Bronchial epithelial cell (primary cell): ENCODE measurements around the gene ZNF581. TPM values are rescaled to one million over a fixed set of nuclear protein-coding genes. Genes with fewer than 3 reads are reported as not detected.

Experiments used
- DNase-seq: peaks from one replicate; pipeline ENCODE4 v3.0.0-alpha.2; 2010; ENCODE audit warnings: low read depth
- FAIRE-seq: peaks from 2 replicates; lab custom pipeline; 2011; peaks lifted over from hg19 to GRCh38; lab: Jason Lieb, UNC
- H3K27me3 ChIP-seq: 2 replicates; pipeline ENCODE4 v1.5.1; 2011; ENCODE audit warnings: low read length; ENCODE audit not compliant: control insufficient read depth, insufficient read depth
- H3K36me3 ChIP-seq: 2 replicates; pipeline ENCODE4 v1.5.1; 2011; ENCODE audit warnings: low read length; ENCODE audit not compliant: control insufficient read depth, insufficient read depth
- H3K4me3 ChIP-seq: 2 replicates; pipeline ENCODE4 v1.5.1; 2011; ENCODE audit warnings: mild to moderate bottlenecking, low read depth, low read length, control low read depth
- CTCF ChIP-seq: IDR thresholded peaks from 2 replicates; pipeline ENCODE4 v1.5.1; 2011; ENCODE audit warnings: mild to moderate bottlenecking, moderate library complexity, low read length, control low read depth, inconsistent platforms; ENCODE audit not compliant: insufficient read depth, severe bottlenecking
- total RNA-seq: library from RNA; depleted of rRNA; stranded (reverse); fragments of >200 nt; gene quantifications from 2 replicates; pipeline ENCODE4 v1.2.1, GENCODE V29; 2014

ZNF581 gene
- total RNA-seq, 1 donor from 2014 or later, result 19.2 TPM

GRCh38 chr19:55673465-55673864 lies 30.0 kb downstream of the ZNF581 start:
- FAIRE-seq, result no peak
- no peak overlapping the region for H3K4me3 ChIP-seq
- DNase-seq, result no peak
- peaks cover 30% of the 10 kb centered on the region for H3K36me3 ChIP-seq
- H3K27me3 ChIP-seq, result no peaks in the 10 kb centered on the region
- TF ChIP-seq CTCF, result no peak

DNA sequence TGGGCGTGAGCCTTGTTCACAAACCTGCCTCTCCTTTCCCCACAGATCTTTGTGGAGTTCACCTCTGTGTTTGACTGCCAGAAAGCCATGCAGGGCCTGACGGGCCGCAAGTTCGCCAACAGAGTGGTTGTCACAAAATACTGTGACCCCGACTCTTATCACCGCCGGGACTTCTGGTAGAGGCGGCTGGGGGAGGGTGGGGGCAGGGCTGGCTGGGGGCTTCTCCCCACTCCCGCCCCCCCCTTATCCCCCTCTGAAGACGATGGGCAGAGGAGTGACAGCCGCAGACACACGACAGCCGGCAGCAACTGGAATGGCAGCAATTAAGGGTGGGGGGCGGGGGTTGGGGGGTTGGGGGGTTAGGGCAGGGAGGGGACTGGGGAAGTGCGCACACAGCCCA lies 30.4 kb downstream of the ZNF581 start:
- no peak for TF ChIP-seq CTCF
- H3K4me3 ChIP-seq, result no peak overlapping the region
- no peak for FAIRE-seq

GRCh38 chr19:55674459-55674840 lies 31.0 kb downstream of the ZNF581 start:
- peak overlapping the region; percentile 79 for H3K4me3 ChIP-seq
- H3K27me3 ChIP-seq, result no peaks in the 10 kb centered on the region
- peaks cover 30% of the 10 kb centered on the region for H3K36me3 ChIP-seq
- no peak for FAIRE-seq
- no peak for TF ChIP-seq CTCF
- DNase-seq, result no peak

More for the DNA sequence above, 30.4 kb downstream of the ZNF581 start:
- Histone ChIP-seq H3K27me3 (no peaks in the 10 kb centered on the region), H3K36me3 (peaks cover 30% of the 10 kb centered on the region)
- DNase-seq, result no peak

GRCh38 chr19:55674841-55675660 lies 31.6 kb downstream of the ZNF581 start, which contains the start of gene EPN1:
Gene EPN1 (plus strand): TSS chr19:55675226. CDS start chr19:55678628, 3,402 bp downstream.
- no peak for TF ChIP-seq CTCF
- DNase-seq (peak; percentile 86), FAIRE-seq (no peak)
- peak within 1 kb of the TSS; percentile 79 for H3K4me3 ChIP-seq
- H3K36me3 ChIP-seq, result peaks cover 25% of the 10 kb centered on the region
- no peaks in the 10 kb centered on the region for H3K27me3 ChIP-seq

DNA sequence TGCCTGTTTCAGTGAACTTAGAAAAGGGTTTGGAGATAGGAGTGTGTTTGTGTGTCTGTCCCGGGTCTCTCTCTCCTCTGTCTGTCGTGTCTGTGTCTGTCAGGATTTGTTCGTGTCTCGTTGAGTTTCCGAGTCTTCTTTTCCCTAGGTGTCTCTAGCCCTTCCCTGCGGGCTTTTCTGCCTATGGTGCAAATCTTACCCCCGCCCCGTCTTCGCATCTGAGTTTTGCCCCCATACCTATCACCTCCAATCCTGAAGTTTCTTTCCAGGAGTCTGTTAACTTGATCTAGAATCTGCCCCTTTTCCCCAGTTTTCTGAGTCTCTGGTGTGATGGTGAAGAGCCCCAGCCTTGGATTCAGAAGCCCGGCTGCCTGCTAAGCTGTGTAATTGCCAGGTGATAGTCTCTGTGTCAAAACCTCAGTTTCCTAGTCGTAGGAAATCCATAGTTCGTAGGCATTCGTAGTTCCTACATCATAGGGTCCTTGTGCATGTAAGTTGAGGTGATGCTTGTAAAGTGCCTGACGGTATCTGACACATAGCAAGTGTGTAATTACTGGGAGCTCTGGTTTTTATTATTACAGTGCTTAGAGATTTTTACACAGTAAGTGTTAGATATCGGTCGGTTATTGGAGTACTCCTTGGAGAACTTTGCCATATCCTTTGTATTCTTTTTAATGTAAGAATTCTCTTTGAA lies 32.4 kb downstream of the ZNF581 start:
- DNase-seq, result peak; percentile 4
- Histone ChIP-seq H3K27me3 (no peaks in the 10 kb centered on the region), H3K36me3 (peaks cover 21% of the 10 kb centered on the region)

More for the DNA sequence above, 32.4 kb downstream of the ZNF581 start:
- FAIRE-seq, result no peak
- peak overlapping the region; percentile 79 for H3K4me3 ChIP-seq
- no peak for TF ChIP-seq CTCF
